Measurements from ENCODE around the gene MTARC1.

DNA sequence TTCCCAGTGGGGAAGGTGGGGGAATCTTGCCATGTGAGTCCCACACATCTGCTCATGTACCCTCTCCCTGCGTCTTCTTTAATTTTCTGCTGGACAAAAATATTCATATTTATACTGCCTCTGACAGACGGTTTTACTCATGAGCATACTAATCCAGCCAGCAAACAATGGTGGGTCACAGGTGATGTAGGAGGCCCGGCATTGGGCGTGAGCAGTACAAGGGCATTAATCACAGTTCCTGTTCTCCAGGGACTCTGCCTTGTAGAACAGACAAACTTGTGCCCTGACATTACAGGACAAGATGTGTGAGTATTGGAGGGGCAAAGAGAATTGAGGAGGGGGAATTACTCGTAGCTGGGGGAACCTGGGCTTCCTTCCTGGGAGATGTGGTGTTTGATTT is 25.0 kb downstream of the MTARC1 start:
- TF ChIP-seq SUZ12 (IDR thresholded peaks at IDR 0.05): no peak
- TF ChIP-seq FOXK2 (IDR thresholded peaks at IDR 0.05): no peak

All from HEK293T (cell line).